ENCODE measurements around the gene FAAH. TPM values are rescaled to one million over a fixed set of nuclear protein-coding genes. Genes with fewer than 3 reads are reported as not detected.

FAAH gene
- polyA plus RNA-seq, 1 of the 3 experiments (the other 2 are of a cell fraction), result 1.2 TPM

DNA sequence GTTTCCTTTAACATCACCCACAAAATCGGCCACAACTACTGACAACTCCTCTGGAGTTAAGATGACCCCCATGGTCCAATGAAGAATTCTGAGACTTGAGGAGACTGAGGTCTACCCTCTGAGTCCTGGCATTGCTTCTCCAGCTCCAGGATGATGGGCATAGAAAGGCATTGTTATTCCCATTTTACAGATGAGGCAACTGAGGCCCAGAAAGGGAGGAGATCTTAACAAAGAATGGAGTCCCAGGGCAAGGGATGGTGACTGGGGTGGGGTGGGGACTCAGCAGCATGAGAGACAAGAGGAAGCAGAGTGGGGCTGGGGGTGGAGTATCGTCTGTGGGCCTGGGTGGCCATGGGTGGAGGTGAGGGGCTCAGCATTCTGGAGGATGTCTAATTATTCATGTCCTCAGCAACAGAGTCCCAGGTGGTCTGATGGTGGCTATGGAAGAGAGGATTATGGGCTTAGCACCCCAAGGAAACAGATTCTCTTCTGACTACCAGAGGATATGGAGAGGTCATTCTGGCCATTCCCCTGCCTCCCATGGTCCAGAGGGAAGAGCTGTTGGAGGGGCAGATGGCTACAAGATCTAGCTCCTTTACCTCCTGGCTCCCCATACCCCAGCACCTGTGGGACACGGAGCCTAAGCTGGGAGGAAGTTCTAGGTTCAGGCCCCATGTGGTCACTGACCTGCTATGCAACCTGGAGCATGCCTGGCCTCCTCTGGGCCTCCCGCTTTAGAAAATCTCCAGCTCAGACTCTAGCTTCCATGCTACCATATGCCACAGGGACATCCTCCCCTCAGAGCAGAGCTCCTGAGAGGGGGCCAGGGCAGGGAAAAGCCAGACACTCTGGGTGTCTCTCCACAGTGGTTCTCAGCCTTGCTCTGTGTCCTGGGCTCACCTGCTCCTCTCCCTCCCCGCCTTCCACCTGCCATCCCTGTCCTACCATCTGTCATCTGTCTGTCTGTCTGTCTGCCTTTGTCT lies 58.1 kb downstream of the FAAH start:
- Histone ChIP-seq H3K4me2 (no peak overlapping the region), H3K36me3 (replicated peaks in 1 of 2; ENCODE audit: control insufficient read depth in 1 of 2, insufficient read depth in 2 of 2, low read length in 1 of 2) (no peaks in the 10 kb centered on the region), H3K4me1 (ENCODE audit: control insufficient read depth in 1 of 2, insufficient read depth in 2 of 2, low read depth in 1 of 2, low read length in 1 of 2) (peaks cover 0 to 10% of the 10 kb centered on the region in 2 experiments; a peak in 1 of 4 replicates), H3K9me3 (no peaks in the 10 kb centered on the region), H3K27me3 (ENCODE audit: insufficient read depth) (peaks cover 16% of the 10 kb centered on the region; the same call in 1 of the 2 replicates), H3K79me2 (ENCODE audit: insufficient read depth) (no peaks in the 10 kb centered on the region), H3K4me3 (ENCODE audit: low read depth in 2 of 2, low read length in 1 of 2) (no peak overlapping the region), H3F3A (replicated peaks; ENCODE audit: insufficient read depth) (no peaks in the 10 kb centered on the region), H3K27ac (ENCODE audit: low read depth in 2 of 2, low read length in 1 of 2) (no peak overlapping the region), H2AFZ (ENCODE audit: low read depth) (no peak overlapping the region), H4K20me1 (ENCODE audit: insufficient read depth) (no peaks in the 10 kb centered on the region), H3K9ac (no peak overlapping the region), H3K9me2 (no peaks in the 10 kb centered on the region)
- 68% methylated on average over 5 of the region's 5 CpGs for WGBS (ENCODE audit: low lambda C conversion rate)
- no peak for TF ChIP-seq NRF1 (IDR thresholded peaks at IDR 0.05; ENCODE audit: low read depth, low read length)
- TF ChIP-seq MEF2A (IDR thresholded peaks at IDR 0.05; ENCODE audit: borderline replicate concordance, low read depth), result no peak
- ChIA-PET POLR2A (no interaction called here), CTCF (interaction anchor here (0.9 to 11.5 kb wide), 7 partner anchors 10 to 82 kb away, joined by 3 to 496 read pairs (median 7); a partner anchor contains a TSS)
- DNase-seq, result no peak

DNA sequence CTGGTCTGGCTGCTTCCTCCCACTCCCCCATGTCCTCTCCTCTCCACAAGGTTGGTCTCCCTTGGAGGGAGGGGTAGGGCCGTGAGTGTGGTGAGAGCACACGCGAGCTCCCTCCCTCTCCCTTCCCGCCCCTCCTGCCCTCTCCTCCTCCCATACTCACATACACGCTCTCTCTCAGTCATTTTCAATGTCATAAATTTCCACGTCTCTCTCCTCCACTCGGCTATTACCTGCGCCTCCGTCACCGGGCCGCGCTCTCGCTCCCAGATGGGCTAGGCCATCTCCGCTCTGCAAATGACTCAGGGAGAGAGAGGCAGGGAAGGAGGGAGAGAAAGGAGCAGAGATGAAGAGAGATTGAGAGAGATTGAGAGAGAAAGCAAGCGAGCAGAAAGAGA lies 58.8 kb downstream of the FAAH start:
- peaks cover 0 to 7% of the 10 kb centered on the region in 2 experiments; a peak in 1 of 4 replicates for H3K4me1 ChIP-seq (ENCODE audit: control insufficient read depth in 1 of 2, insufficient read depth in 2 of 2, low read depth in 1 of 2, low read length in 1 of 2)
- no peak overlapping the region for H3K4me2 ChIP-seq
- TF ChIP-seq, protein P1, sequence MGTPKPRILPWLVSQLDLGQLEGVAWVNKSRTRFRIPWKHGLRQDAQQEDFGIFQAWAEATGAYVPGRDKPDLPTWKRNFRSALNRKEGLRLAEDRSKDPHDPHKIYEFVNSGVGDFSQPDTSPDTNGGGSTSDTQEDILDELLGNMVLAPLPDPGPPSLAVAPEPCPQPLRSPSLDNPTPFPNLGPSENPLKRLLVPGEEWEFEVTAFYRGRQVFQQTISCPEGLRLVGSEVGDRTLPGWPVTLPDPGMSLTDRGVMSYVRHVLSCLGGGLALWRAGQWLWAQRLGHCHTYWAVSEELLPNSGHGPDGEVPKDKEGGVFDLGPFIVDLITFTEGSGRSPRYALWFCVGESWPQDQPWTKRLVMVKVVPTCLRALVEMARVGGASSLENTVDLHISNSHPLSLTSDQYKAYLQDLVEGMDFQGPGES (IDR thresholded peaks at IDR 0.05; ENCODE audit: low read depth, low read length), result no peak
- no peak for TF ChIP-seq POLR2AphosphoS5 (IDR thresholded peaks at IDR 0.05; ENCODE audit: low read depth, low read length)
- TF ChIP-seq TCF12 (IDR thresholded peaks at IDR 0.05), result no peak
- TF ChIP-seq FOXM1 (IDR thresholded peaks at IDR 0.05; ENCODE audit: low read depth), result no peak
- no peak for TF ChIP-seq TEAD4 (IDR thresholded peaks at IDR 0.05; ENCODE audit: borderline replicate concordance, insufficient read depth)
- no peak for TF ChIP-seq NFIC (IDR thresholded peaks at IDR 0.05; ENCODE audit: borderline replicate concordance)
- TF ChIP-seq MEF2A (IDR thresholded peaks at IDR 0.05; ENCODE audit: borderline replicate concordance, low read depth), result no peak
- TF ChIP-seq EP300 (IDR thresholded peaks at IDR 0.05; ENCODE audit: borderline replicate concordance in 1 of 2, low read depth in 1 of 2, low read length in 1 of 2), result no peak
- TF ChIP-seq RAD21 (IDR thresholded peaks at IDR 0.05; ENCODE audit: low read length), result no peak
- TF ChIP-seq RXRA (IDR thresholded peaks at IDR 0.05; ENCODE audit: borderline replicate concordance, low read depth), result no peak
- TF ChIP-seq YY1 (IDR thresholded peaks at IDR 0.05; ENCODE audit: low read depth), result no peak
- TF ChIP-seq, protein P2, sequence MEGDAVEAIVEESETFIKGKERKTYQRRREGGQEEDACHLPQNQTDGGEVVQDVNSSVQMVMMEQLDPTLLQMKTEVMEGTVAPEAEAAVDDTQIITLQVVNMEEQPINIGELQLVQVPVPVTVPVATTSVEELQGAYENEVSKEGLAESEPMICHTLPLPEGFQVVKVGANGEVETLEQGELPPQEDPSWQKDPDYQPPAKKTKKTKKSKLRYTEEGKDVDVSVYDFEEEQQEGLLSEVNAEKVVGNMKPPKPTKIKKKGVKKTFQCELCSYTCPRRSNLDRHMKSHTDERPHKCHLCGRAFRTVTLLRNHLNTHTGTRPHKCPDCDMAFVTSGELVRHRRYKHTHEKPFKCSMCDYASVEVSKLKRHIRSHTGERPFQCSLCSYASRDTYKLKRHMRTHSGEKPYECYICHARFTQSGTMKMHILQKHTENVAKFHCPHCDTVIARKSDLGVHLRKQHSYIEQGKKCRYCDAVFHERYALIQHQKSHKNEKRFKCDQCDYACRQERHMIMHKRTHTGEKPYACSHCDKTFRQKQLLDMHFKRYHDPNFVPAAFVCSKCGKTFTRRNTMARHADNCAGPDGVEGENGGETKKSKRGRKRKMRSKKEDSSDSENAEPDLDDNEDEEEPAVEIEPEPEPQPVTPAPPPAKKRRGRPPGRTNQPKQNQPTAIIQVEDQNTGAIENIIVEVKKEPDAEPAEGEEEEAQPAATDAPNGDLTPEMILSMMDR (IDR thresholded peaks at IDR 0.05), result no peak
- TF ChIP-seq, protein P3, sequence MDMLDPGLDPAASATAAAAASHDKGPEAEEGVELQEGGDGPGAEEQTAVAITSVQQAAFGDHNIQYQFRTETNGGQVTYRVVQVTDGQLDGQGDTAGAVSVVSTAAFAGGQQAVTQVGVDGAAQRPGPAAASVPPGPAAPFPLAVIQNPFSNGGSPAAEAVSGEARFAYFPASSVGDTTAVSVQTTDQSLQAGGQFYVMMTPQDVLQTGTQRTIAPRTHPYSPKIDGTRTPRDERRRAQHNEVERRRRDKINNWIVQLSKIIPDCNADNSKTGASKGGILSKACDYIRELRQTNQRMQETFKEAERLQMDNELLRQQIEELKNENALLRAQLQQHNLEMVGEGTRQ (IDR thresholded peaks at IDR 0.05; ENCODE audit: borderline replicate concordance, low read depth, low read length), result no peak
- TF ChIP-seq, protein P4, sequence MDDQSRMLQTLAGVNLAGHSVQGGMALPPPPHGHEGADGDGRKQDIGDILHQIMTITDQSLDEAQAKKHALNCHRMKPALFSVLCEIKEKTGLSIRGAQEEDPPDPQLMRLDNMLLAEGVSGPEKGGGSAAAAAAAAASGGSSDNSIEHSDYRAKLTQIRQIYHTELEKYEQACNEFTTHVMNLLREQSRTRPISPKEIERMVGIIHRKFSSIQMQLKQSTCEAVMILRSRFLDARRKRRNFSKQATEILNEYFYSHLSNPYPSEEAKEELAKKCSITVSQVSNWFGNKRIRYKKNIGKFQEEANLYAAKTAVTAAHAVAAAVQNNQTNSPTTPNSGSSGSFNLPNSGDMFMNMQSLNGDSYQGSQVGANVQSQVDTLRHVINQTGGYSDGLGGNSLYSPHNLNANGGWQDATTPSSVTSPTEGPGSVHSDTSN (IDR thresholded peaks at IDR 0.05), result no peak
- no peak overlapping the region for H3K9ac ChIP-seq
- H3K27ac ChIP-seq (ENCODE audit: low read depth in 2 of 2, low read length in 1 of 2), result no peak overlapping the region
- H3K36me3 ChIP-seq (replicated peaks in 1 of 2; ENCODE audit: control insufficient read depth in 1 of 2, insufficient read depth in 2 of 2, low read length in 1 of 2), result no peaks in the 10 kb centered on the region
- 82% methylated on average over 15 of the region's 15 CpGs for WGBS (ENCODE audit: low lambda C conversion rate)
- H3K4me3 ChIP-seq (ENCODE audit: low read depth in 2 of 2, low read length in 1 of 2), result no peak overlapping the region
- no peak for DNase-seq
- H3K9me2 ChIP-seq, result no peaks in the 10 kb centered on the region
- H4K20me1 ChIP-seq (ENCODE audit: insufficient read depth), result no peaks in the 10 kb centered on the region
- no peaks in the 10 kb centered on the region for H3K79me2 ChIP-seq (ENCODE audit: insufficient read depth)
- H3K27me3 ChIP-seq (ENCODE audit: insufficient read depth), result peaks cover 9% of the 10 kb centered on the region; the same call in 1 of the 2 replicates
- no peaks in the 10 kb centered on the region for H3F3A ChIP-seq (replicated peaks; ENCODE audit: insufficient read depth)
- CTCF ChIA-PET, result interaction anchor here (0.9 to 11.5 kb wide), 3 partner anchors 11 to 81 kb away, joined by 5 to 496 read pairs (median 7); a partner anchor contains a TSS
- H3K9me3 ChIP-seq, result no peaks in the 10 kb centered on the region
- H2AFZ ChIP-seq (ENCODE audit: low read depth), result no peak overlapping the region
- POLR2A ChIA-PET, result no interaction called here
